Spleen (tissue), 11 donors: ENCODE results near the gene ABCC8. TPM values are rescaled to one million over a fixed set of nuclear protein-coding genes. Genes with fewer than 3 reads are reported as not detected.

Experiments used
- DNase-seq: peaks from one replicate; pipeline ENCODE4 v3.0.0-alpha.2; 2020
- H3K27ac ChIP-seq, 8 donors: fragments of 200-600 bp; sonication (generic) in 7 of 8; 1 replicate in 4 of 8; 2 replicates in 4 of 8; pipeline versions ENCODE4 v1.5.0 to v1.8.0; 2016 to 2021; ENCODE audit warnings: inconsistent platforms in 4 of 8, mild to moderate bottlenecking in 4 of 8, moderate library complexity in 1 of 8
- H3K27me3 ChIP-seq, 7 donors: fragments of 200-600 bp; sonication (generic) in 6 of 7; replicated peaks in 1 of 7; 1 replicate in 4 of 7; 2 replicates in 3 of 7; pipeline versions ENCODE4 v1.5.0 to v1.8.0; 2016 to 2021; ENCODE audit warnings: inconsistent platforms in 3 of 7, mild to moderate bottlenecking in 1 of 7
- H3K36me3 ChIP-seq, 6 donors: fragments of 200-600 bp; sonication (generic) in 5 of 6; 1 replicate in 4 of 6; 2 replicates in 2 of 6; pipeline versions ENCODE4 v1.5.0 to v1.8.0; 2016 to 2021; ENCODE audit warnings: inconsistent platforms in 2 of 6
- H3K4me1 ChIP-seq, 6 donors: fragments of 200-600 bp; sonication (generic) in 5 of 6; 1 replicate in 3 of 6; 2 replicates in 3 of 6; pipeline versions ENCODE4 v1.5.0 to v1.8.0; 2016 to 2021; ENCODE audit warnings: inconsistent platforms in 3 of 6
- H3K4me3 ChIP-seq, 8 donors: fragments of 200-600 bp; sonication (generic) in 7 of 8; 1 replicate in 4 of 8; 2 replicates in 4 of 8; pipeline versions ENCODE4 v1.5.0 to v1.8.0; 2016 to 2021; ENCODE audit warnings: inconsistent platforms in 4 of 8, mild to moderate bottlenecking in 4 of 8, moderate library complexity in 2 of 8
- H3K9me3 ChIP-seq, 8 donors: fragments of 200-600 bp; sonication (generic) in 7 of 8; 1 replicate in 4 of 8; 2 replicates in 4 of 8; pipeline versions ENCODE4 v1.5.0 to v1.8.0; 2016 to 2021; ENCODE audit warnings: inconsistent platforms in 4 of 8
- CTCF ChIP-seq, 11 experiments: fragments of 200-600 bp in 7 of 11; fragments of 450-650 bp in 4 of 11; sonication (generic) in 4 of 11; IDR thresholded peaks in 8 of 11; conservative IDR thresholded peaks in 3 of 11; 1 replicate in 7 of 11; 2 replicates in 4 of 11; pipeline versions ENCODE4 v1.4.0 to v1.8.0; 2016 to 2021; ENCODE audit warnings: antibody characterized with exemption in 11 of 11, inconsistent platforms in 4 of 11, mild to moderate bottlenecking in 1 of 11
- POLR2A ChIP-seq, 3 donors: fragments of 450-650 bp; IDR thresholded peaks; one replicate each; pipeline ENCODE4 v1.5.1; 2017; ENCODE audit warnings: antibody characterized with exemption in 3 of 3, mild to moderate bottlenecking in 1 of 3
- POLR2AphosphoS5 ChIP-seq, 3 donors: sonication (generic); formaldehyde crosslinking; IDR thresholded peaks; one replicate each; pipeline ENCODE4 v1.5.1; 2017; ENCODE audit warnings: antibody characterized with exemption in 3 of 3
- WGBS, 5 donors: extraction: QIAGEN DNeasy Blood & Tissue Kit in 3 of 5; methylation state at CpG; one replicate each; pipeline versions ENCODE4 v1.1.5 to v1.1.7; 2013 to 2018; 5-methylcytosine and 5-hydroxymethylcytosine counted together
- intact Hi-C: fragments of 100-400 bp; cut with DNase I; formaldehyde crosslinking; loops from one replicate; pipeline ENCODE4 v1.15.0; 2023; ENCODE audit warnings: low total_unique reads
- polyA plus RNA-seq, 3 donors: library from polyadenylated mRNA; stranded (reverse); fragments of 200-250 nt; gene quantifications; one replicate each; pipeline ENCODE4 v1.2.1, GENCODE V29; 2013
- total RNA-seq, 7 donors: library from RNA; depleted of rRNA in 3 of 7; stranded (reverse); fragments of >200 nt in 3 of 7; fragmentation: NEBNext Ultra II Directional in 4 of 7; extraction: Animal tissue kit (Norgen Biotek cat#: 25700) in 4 of 7; gene quantifications; one replicate each; pipeline versions ENCODE4 v1.1.0 to v1.2.1, GENCODE V29; 2016 to 2021
- donor health status: healthy with polysubstance abuse.
- donor health status: DM: no; HTN: no; CAD: no; lungs with moderate emphysema.
- donor health status: DM: no; HTN: no; CAD: no.
- donor health status: Bipolar disorder and iron deficiency.
- donor health status: healthy.
- donor health status: DM: no; HTN: no; CAD: no.
- donor health status: DM: yes; HTN: yes; CAD: no.

ABCC8 gene
- total and polyA plus RNA-seq, 10 donors, result 0.26 to 1.3 (median 0.48) TPM; not detected in 2

- no peak overlapping the region for H3K4me3 ChIP-seq
- H3K36me3 ChIP-seq, result no peaks in the 10 kb centered on the region
- peaks cover 0 to 30% (median 0%) of the 10 kb centered on the region in 7 donors for H3K27me3 ChIP-seq
- H3K27ac ChIP-seq, result no peak overlapping the region
- intact Hi-C loops, result loop anchor here (10.0 kb wide), 1 partner anchor 120 kb away; no protein-coding TSS in a partner anchor
- TF ChIP-seq POLR2AphosphoS5 (IDR thresholded peaks at IDR 0.05) (no peak), POLR2A (IDR thresholded peaks at IDR 0.05) (no peak), CTCF (IDR thresholded peaks at IDR 0.05 in 8 of 11, conservative IDR thresholded peaks at IDR 0.05 in 3 of 11) (peak; percentile 50 to 79 (median 68))
- WGBS, 5 donors, result 61 to 70% (median 67%) methylated on average over 3 of the region's 3 CpGs
- H3K9me3 ChIP-seq, result peaks cover 0 to 8% (median 1%) of the 10 kb centered on the region in 8 donors
- H3K4me1 ChIP-seq, result peaks cover 13 to 39% (median 31%) of the 10 kb centered on the region in 6 donors
- no peak for DNase-seq
These were observed 122.0 kb downstream of the ABCC8 start for GRCh38 chr11:17354601-17354991.

GRCh38 chr11:17353821-17354600 lies 122.6 kb downstream of the ABCC8 start:
- peaks cover 13 to 39% (median 31%) of the 10 kb centered on the region in 6 donors for H3K4me1 ChIP-seq
- intact Hi-C loops, result loop anchor here (10.0 kb wide), 1 partner anchor 119 kb away; no protein-coding TSS in a partner anchor
- WGBS, 5 donors, result 6 to 8% (median 8%) methylated on average over 15 of the region's 15 CpGs
- peaks cover 0 to 8% (median 0%) of the 10 kb centered on the region in 8 donors for H3K9me3 ChIP-seq
- H3K4me3 ChIP-seq, result peak overlapping the region; percentile 51 to 84 (median 60)
- no peaks in the 10 kb centered on the region for H3K36me3 ChIP-seq
- H3K27me3 ChIP-seq, result peaks cover 0 to 30% (median 0%) of the 10 kb centered on the region in 7 donors
- DNase-seq, result no peak
- H3K27ac ChIP-seq, result peak overlapping the region in 7 of 8 donors; percentile 51 to 86 (median 78)
- TF ChIP-seq POLR2A (IDR thresholded peaks at IDR 0.05) (no peak), POLR2AphosphoS5 (IDR thresholded peaks at IDR 0.05) (no peak), CTCF (IDR thresholded peaks at IDR 0.05 in 8 of 11, conservative IDR thresholded peaks at IDR 0.05 in 3 of 11) (no peak)

GRCh38 chr11:17352950-17353820 lies 123.5 kb downstream of the ABCC8 start:
- H3K27ac ChIP-seq, result peak overlapping the region; percentile 30 to 86 (median 78)
- TF ChIP-seq POLR2AphosphoS5 (IDR thresholded peaks at IDR 0.05) (peak; percentile 27 to 74 (median 70)), POLR2A (IDR thresholded peaks at IDR 0.05) (no peak), CTCF (IDR thresholded peaks at IDR 0.05 in 8 of 11, conservative IDR thresholded peaks at IDR 0.05 in 3 of 11) (peak in 1 of 11 experiments; percentile 8)
- H3K4me1 ChIP-seq, result peaks cover 13 to 39% (median 31%) of the 10 kb centered on the region in 6 donors
- H3K36me3 ChIP-seq, result no peaks in the 10 kb centered on the region
- H3K27me3 ChIP-seq, result peaks cover 0 to 30% (median 0%) of the 10 kb centered on the region in 7 donors
- peak; percentile 88 for DNase-seq
- intact Hi-C loops, result loop anchor here (10.0 kb wide), 1 partner anchor 118 kb away; no protein-coding TSS in a partner anchor
- peak overlapping the region; percentile 51 to 84 (median 60) for H3K4me3 ChIP-seq
- 0 to 1% (median 1%) methylated on average over 52 to 69 of the region's 69 CpGs for WGBS, 5 donors
- H3K9me3 ChIP-seq, result peaks cover 0 to 8% (median 0%) of the 10 kb centered on the region in 8 donors
